GM23248 (cell line): ENCODE data around the gene NOTCH2NLA.
"Not testable (repeated sequence)": the region's sequence is repeated elsewhere in the genome, so short reads cannot be mapped to it uniquely, and the experiment has no call there.

Experiments
- EZH2 ChIP-seq: fragments of 200-600 bp; sonication (generic); IDR thresholded peaks from 2 replicates; pipeline ENCODE4 v1.6.1; 2018; ENCODE audit warnings: antibody characterized with exemption, mild to moderate bottlenecking; ENCODE audit not compliant: insufficient read depth, poor library complexity, severe bottlenecking
- EZH2phosphoT487 ChIP-seq: fragments of 200-600 bp; sonication (generic); IDR thresholded peaks from 2 replicates; pipeline ENCODE4 v1.6.1; 2018; ENCODE audit warnings: antibody characterized with exemption, moderate library complexity, mild to moderate bottlenecking, low read depth; ENCODE audit not compliant: insufficient read depth

- not testable (repeated sequence) for TF ChIP-seq EZH2phosphoT487, EZH2
These were observed 54.3 kb downstream of the NOTCH2NLA start for GRCh38 chr1:146174531-146174930.
